ENCODE data around the gene SELENOI. TPM values are rescaled to one million over a fixed set of nuclear protein-coding genes. Genes with fewer than 3 reads are reported as not detected.
"Not testable (repeated sequence)": the region's sequence is repeated elsewhere in the genome, so short reads cannot be mapped to it uniquely, and the experiment has no call there.

The SELENOI gene
- total RNA-seq: 10 to 100 TPM; 31.9 to 34.2 TPM

DNA sequence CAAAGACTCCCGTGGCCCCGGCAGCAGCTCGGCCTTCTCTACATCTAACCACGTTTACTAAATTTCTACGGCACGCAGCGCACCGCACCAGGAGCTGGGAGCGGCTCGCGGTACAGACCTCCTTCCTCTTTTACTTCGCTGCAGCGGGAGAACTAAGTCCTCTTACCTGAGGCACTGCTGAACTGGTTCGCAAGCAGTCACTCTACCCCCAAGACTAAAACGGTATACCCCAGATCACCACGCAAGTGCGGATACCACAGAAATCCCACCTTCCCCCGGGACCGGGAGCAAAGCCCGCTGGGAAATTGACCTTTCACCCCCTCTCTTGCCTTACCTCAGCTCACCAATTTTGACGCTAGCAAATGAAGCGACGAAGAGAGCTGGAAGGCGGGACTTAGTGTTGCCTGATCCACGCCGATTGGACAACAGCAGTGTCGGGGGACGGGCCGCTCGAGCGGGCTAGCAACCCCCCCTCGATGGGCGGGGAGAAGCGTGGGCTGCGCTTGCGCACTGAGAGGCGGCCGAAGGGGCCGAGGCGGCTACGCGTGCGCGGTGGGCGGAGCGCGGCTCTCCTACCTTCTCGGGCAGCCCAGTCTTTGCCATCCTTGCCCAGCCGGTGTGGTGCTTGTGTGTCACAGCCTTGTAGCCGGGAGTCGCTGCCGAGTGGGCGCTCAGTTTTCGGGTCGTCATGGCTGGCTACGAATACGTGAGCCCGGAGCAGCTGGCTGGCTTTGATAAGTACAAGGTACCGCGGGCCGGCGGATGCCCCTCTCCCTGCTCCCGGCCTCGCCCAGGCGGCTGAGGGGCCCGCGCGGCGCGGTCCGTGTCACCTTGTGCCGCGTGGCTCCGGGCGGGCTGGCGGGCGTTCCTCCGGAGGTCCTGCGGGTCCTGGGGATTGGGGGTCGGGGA, at the start of gene SELENOI:
Gene SELENOI, plus strand, starts transcription at position 599 of the 909 bp plus-strand sequence. Its CDS starts 90 bp downstream, at position 689.
- H3K4me1 Mint-ChIP-seq (ENCODE audit: low read depth): peaks cover 33% of the 10 kb centered on the region
- DNase-seq: peak; percentile 100
- peaks cover 14% of the 10 kb centered on the region for H3K36me3 Mint-ChIP-seq
- H3K27me3 Mint-ChIP-seq: no peaks in the 10 kb centered on the region
- peak within 1 kb of the TSS; percentile 93 for H3K4me3 Mint-ChIP-seq
- intact Hi-C loops (cut with micrococcal nuclease): loop anchor here (2.0 to 5.0 kb wide), 3 partner anchors 15 to 1303 kb away; partner anchors contain the start of genes EFR3B, HADHA and HADHB
- H3K9me3 Mint-ChIP-seq: no peaks in the 10 kb centered on the region
- CTCF ChIA-PET: interaction anchor here (0.9 to 1.5 kb wide), 5 partner anchors 9 to 161 kb away, joined by 3 to 8 read pairs (median 7); partner anchors contain the start of genes HADHA and HADHB
- POLR2A ChIA-PET: interaction anchor here (0.7 to 3.7 kb wide), 8 partner anchors 8 to 312 kb away, joined by 3 to 34 read pairs (median 4); partner anchors contain the start of genes HADHA, HADHB and RAB10
- peak within 1 kb of the TSS; percentile 94 for H3K27ac Mint-ChIP-seq

DNA sequence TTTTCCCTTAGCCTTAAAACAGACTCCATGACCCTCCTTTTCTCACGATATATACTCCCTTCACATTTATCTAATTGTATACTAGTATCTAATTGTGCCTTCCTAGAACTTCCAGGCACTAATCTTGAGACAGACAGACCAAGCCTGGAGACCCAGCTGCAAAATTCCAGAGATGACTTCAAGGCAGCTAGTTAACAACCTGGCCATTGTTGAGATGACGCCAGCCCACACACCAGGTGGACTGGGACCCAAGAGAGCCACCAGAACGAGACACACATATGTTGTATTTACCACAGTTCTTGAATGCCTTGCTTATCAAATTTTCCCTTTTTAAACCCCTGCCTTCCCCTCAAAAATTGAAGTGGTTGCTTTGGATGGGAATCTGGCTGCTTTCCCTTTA, 48.9 kb upstream of the SELENOI start:
- H3K36me3 Mint-ChIP-seq: no peaks in the 10 kb centered on the region
- H3K4me3 Mint-ChIP-seq: no peak overlapping the region
- no peak overlapping the region for H3K27ac Mint-ChIP-seq
- H3K4me1 Mint-ChIP-seq (ENCODE audit: low read depth): peaks cover 7% of the 10 kb centered on the region
- H3K27me3 Mint-ChIP-seq: no peaks in the 10 kb centered on the region
- ChIA-PET CTCF (no interaction called here), POLR2A (no interaction called here)
- H3K9me3 Mint-ChIP-seq: no peaks in the 10 kb centered on the region
- intact Hi-C loops (cut with micrococcal nuclease): no loop called here
- no peak for DNase-seq

DNA sequence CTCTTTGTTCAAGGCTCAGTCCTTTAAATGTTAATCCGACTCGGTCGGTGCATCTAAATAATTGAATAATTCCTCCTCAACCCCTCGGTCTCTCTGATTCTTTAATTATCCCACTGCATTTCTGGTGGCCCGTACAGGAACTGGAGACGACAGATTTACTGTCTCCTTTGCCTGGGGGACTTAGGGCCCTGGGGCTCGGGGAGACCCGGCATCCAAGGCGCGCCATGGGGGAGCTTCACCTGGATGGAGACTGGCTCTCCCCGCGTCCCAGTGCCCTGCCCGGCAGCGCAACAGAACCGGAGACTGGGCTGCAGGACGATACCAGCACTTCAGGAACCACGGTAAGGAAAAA, 47.7 kb upstream of the SELENOI start:
- no peak for DNase-seq
- H3K4me1 Mint-ChIP-seq (ENCODE audit: low read depth): no peaks in the 10 kb centered on the region
- no peaks in the 10 kb centered on the region for H3K27me3 Mint-ChIP-seq
- ChIA-PET POLR2A (interaction anchor here (0.7 to 1.0 kb wide), 2 partner anchors 21 to 53 kb away, joined by 3 read pairs; no protein-coding TSS in a partner anchor), CTCF (no interaction called here)
- no peak overlapping the region for H3K27ac Mint-ChIP-seq
- H3K36me3 Mint-ChIP-seq: no peaks in the 10 kb centered on the region
- no peaks in the 10 kb centered on the region for H3K9me3 Mint-ChIP-seq
- no peak overlapping the region for H3K4me3 Mint-ChIP-seq
- intact Hi-C loops (cut with micrococcal nuclease): loop anchor here (2.0 kb wide), 1 partner anchor 53 kb away; the partner anchor contains the start of genes HADHA and HADHB

DNA sequence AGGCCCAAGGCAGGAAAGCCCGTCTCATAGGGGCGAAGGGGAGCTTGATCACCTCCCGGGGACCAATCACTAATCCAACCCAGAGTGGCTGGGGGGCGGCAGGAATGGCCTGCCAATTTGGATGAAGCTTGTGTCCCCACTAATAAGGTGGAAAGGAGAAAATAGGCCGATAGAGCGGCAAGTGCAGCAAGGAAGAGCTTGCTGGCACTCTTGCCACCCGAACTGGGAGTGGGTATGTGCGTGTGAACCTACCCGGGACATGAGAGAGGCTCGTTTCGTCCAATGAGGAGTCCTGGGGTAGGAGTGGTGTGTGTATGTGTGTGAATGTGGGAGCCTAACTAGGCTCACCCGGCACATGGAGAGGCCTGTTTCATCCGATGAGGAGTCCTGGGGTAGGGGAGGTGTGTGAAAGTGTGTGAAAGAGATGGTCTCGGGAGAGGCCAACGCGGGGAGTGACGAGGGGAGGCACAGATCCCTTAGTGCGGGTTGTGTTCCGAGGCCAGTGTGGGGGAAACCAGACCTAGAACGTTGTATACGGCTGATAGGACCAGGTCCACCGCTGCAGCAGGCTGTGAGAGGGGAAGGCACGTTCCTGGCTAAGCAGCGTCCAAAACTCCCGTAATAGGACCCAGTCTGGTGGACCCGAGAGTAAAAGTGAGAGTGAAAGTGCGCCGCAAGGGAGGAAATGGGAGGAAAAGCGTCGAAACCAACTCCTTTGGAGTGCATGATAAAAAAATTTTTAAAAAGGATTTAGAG, 47.1 kb upstream of the SELENOI start:
- peak; percentile 44 for DNase-seq
- H3K9me3 Mint-ChIP-seq: no peaks in the 10 kb centered on the region
- H3K4me1 Mint-ChIP-seq (ENCODE audit: low read depth): no peaks in the 10 kb centered on the region
- H3K27me3 Mint-ChIP-seq: no peaks in the 10 kb centered on the region
- no peak overlapping the region for H3K4me3 Mint-ChIP-seq
- ChIA-PET POLR2A (interaction anchor here (0.7 to 1.0 kb wide), 2 partner anchors 22 to 53 kb away, joined by 3 read pairs; no protein-coding TSS in a partner anchor), CTCF (interaction anchor here (1.4 kb wide), 1 partner anchor 32 kb away, joined by 5 read pairs; no protein-coding TSS in a partner anchor)
- H3K27ac Mint-ChIP-seq: no peak overlapping the region
- intact Hi-C loops (cut with micrococcal nuclease): loop anchor here (2.0 kb wide), 1 partner anchor 54 kb away; the partner anchor contains the start of genes HADHA and HADHB
- H3K36me3 Mint-ChIP-seq: no peaks in the 10 kb centered on the region

DNA sequence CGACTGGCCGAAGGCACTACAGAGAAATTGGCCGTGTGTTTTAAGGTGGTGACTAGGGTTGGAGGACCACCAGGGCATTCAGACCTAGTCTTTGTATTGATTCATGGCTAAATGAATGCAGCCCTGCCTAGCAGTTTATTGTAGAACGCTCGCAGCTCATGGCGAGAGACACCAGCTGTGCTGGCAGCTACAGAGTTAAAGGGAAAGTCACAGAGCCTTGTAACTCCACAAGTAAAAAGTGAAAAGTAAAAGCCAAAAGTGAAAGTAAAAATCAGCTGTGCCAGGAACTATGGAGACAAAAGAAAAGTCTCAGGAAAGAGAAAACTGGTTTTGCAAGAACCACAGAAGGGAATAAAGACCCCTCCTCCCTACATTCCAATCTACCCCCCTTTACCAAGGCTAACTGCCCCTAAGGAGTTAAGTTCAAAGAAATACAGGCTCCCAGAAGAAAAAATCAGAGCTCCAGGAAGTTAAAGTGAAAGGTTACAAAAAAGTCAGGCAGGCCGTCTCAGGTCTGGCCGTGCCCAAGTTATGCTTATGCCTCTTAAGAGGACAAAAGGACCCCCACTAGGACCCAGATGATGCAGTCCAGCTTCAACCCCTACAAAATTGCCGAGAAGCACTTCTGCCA, 46.4 kb upstream of the SELENOI start:
- no peaks in the 10 kb centered on the region for H3K36me3 Mint-ChIP-seq
- no peaks in the 10 kb centered on the region for H3K4me1 Mint-ChIP-seq (ENCODE audit: low read depth)
- no peak overlapping the region for H3K4me3 Mint-ChIP-seq
- no peak overlapping the region for H3K27ac Mint-ChIP-seq
- POLR2A ChIA-PET: no interaction called here
- H3K27me3 Mint-ChIP-seq: no peaks in the 10 kb centered on the region
- CTCF ChIA-PET: interaction anchor here (1.4 kb wide), 1 partner anchor 31 kb away, joined by 5 read pairs; no protein-coding TSS in a partner anchor
- DNase-seq: peak; percentile 33
- intact Hi-C loops (cut with micrococcal nuclease): loop anchor here (2.0 kb wide), 1 partner anchor 55 kb away; the partner anchor contains the start of genes HADHA and HADHB
- H3K9me3 Mint-ChIP-seq: no peaks in the 10 kb centered on the region

GRCh38 chr2:26300234-26300925, 45.6 kb upstream of the SELENOI start:
- intact Hi-C loops (cut with micrococcal nuclease): no loop called here

GRCh38 chr2:26302846-26303245, 43.1 kb upstream of the SELENOI start:
- intact Hi-C loops (cut with micrococcal nuclease): no loop called here
- Mint-ChIP-seq H3K4me1 (ENCODE audit: low read depth) (no peaks in the 10 kb centered on the region), H3K9me3 (no peaks in the 10 kb centered on the region), H3K36me3 (no peaks in the 10 kb centered on the region), H3K27me3 (no peaks in the 10 kb centered on the region), H3K4me3 (no peak overlapping the region), H3K27ac (no peak overlapping the region)
- POLR2A ChIA-PET: no interaction called here
- DNase-seq: no peak
- CTCF ChIA-PET: interaction anchor here (1.2 kb wide), 1 partner anchor 27 kb away, joined by 3 read pairs; no protein-coding TSS in a partner anchor

More at GRCh38 chr2:26300234-26300925, 45.6 kb upstream of the SELENOI start:
- peak; percentile 24 for DNase-seq
- H3K27me3 Mint-ChIP-seq: no peaks in the 10 kb centered on the region
- H3K27ac Mint-ChIP-seq: no peak overlapping the region
- no peaks in the 10 kb centered on the region for H3K9me3 Mint-ChIP-seq
- H3K4me1 Mint-ChIP-seq (ENCODE audit: low read depth): no peaks in the 10 kb centered on the region
- ChIA-PET POLR2A (no interaction called here), CTCF (interaction anchor here (0.7 to 1.4 kb wide), 3 partner anchors 10 to 30 kb away, joined by 3 to 5 read pairs (median 4); no protein-coding TSS in a partner anchor)
- H3K4me3 Mint-ChIP-seq: no peak overlapping the region
- H3K36me3 Mint-ChIP-seq: no peaks in the 10 kb centered on the region

GRCh38 chr2:26305094-26305493, 40.8 kb upstream of the SELENOI start:
- DNase-seq; H3K4me3 Mint-ChIP-seq; H3K4me1 Mint-ChIP-seq (ENCODE audit: low read depth); H3K36me3 Mint-ChIP-seq; H3K9me3 Mint-ChIP-seq; POLR2A ChIA-PET; H3K27me3 Mint-ChIP-seq; intact Hi-C loops (cut with micrococcal nuclease); H3K27ac Mint-ChIP-seq: not testable (repeated sequence)
- CTCF ChIA-PET: interaction anchor here (1.3 kb wide), 1 partner anchor 164 kb away, joined by 3 read pairs; no protein-coding TSS in a partner anchor

GRCh38 chr2:26305540-26305939, 40.4 kb upstream of the SELENOI start:
- CTCF ChIA-PET: interaction anchor here (0.7 to 1.3 kb wide), 2 partner anchors 164 to 300 kb away, joined by 3 read pairs; no protein-coding TSS in a partner anchor
- H3K4me1 Mint-ChIP-seq (ENCODE audit: low read depth): no peaks in the 10 kb centered on the region
- no peak overlapping the region for H3K4me3 Mint-ChIP-seq
- no peak overlapping the region for H3K27ac Mint-ChIP-seq
- no peaks in the 10 kb centered on the region for H3K9me3 Mint-ChIP-seq
- no peak for DNase-seq
- POLR2A ChIA-PET: interaction anchor here (0.6 kb wide), 1 partner anchor 77 kb away, joined by 3 read pairs; no protein-coding TSS in a partner anchor
- no peaks in the 10 kb centered on the region for H3K27me3 Mint-ChIP-seq
- intact Hi-C loops (cut with micrococcal nuclease): no loop called here
- no peaks in the 10 kb centered on the region for H3K36me3 Mint-ChIP-seq

- H3K4me1 Mint-ChIP-seq (ENCODE audit: low read depth): no peaks in the 10 kb centered on the region
- H3K27me3 Mint-ChIP-seq: no peaks in the 10 kb centered on the region
- no peak overlapping the region for H3K27ac Mint-ChIP-seq
- H3K36me3 Mint-ChIP-seq: no peaks in the 10 kb centered on the region
- intact Hi-C loops (cut with micrococcal nuclease): no loop called here
- H3K4me3 Mint-ChIP-seq: no peak overlapping the region
- ChIA-PET CTCF (interaction anchor here (0.9 to 1.3 kb wide), 2 partner anchors 9 to 20 kb away, joined by 3 to 4 read pairs; no protein-coding TSS in a partner anchor), POLR2A (no interaction called here)
- DNase-seq: no peak
- H3K9me3 Mint-ChIP-seq: no peaks in the 10 kb centered on the region
These were observed 36.0 kb upstream of the SELENOI start for GRCh38 chr2:26309921-26310320.

DNA sequence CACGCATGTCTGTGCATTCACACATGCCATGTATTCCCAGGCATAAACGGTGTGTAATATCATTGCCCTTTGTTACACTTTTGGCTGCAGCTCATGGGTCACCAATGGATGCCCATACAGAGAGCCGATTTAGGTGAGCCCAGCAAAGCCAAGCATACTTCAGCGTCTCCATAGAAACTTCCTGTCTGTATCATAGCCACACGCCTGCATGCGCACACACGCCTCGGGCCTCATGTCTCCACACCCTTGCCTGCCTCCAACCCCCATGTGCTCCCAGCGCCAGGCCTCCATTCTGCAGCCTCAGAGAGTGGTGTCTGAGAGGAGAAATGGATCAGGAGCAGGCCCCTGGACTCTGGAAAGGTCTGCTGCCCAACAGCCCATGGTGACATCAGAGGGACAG, 33.5 kb upstream of the SELENOI start:
- ChIA-PET POLR2A (no interaction called here), CTCF (no interaction called here)
- no peak for DNase-seq
- intact Hi-C loops (cut with micrococcal nuclease): no loop called here
- Mint-ChIP-seq H3K36me3 (no peaks in the 10 kb centered on the region), H3K9me3 (no peaks in the 10 kb centered on the region), H3K4me3 (no peak overlapping the region), H3K27ac (no peak overlapping the region), H3K27me3 (no peaks in the 10 kb centered on the region), H3K4me1 (ENCODE audit: low read depth) (no peaks in the 10 kb centered on the region)
